ENCODE measurements around the gene GSE1. TPM values are rescaled to one million over a fixed set of nuclear protein-coding genes. Genes with fewer than 3 reads are reported as not detected.

GSE1 gene
- polyA plus RNA-seq, 1 donor (not counting 4 experiments of a cell fraction or from before 2014, with no cell fraction given) = 5.0 TPM

DNA sequence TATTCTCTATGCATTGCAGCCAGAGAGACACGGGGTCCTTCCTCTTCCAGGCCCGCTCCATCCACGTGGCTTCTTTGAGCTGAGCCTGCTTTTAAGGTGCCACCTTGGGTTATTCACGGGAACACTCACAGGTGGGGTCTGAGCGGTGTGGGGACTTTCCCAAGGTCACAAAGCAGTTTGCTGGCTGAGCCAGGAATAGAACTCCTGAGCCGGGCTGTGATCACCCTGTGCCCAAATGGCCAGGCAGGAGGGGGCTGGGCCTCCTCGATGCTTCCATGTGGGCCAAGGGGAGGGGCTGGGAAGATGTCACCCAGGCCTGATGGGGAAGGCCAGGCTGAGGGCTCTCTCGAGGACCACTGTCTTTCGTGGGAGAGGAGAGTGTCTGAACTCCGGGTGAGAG is 13.0 kb upstream of the GSE1 start:
- H4K20me1 ChIP-seq (ENCODE audit: control insufficient read depth, extremely low read depth, insufficient read depth, low read length) = no peaks in the 10 kb centered on the region

DNA sequence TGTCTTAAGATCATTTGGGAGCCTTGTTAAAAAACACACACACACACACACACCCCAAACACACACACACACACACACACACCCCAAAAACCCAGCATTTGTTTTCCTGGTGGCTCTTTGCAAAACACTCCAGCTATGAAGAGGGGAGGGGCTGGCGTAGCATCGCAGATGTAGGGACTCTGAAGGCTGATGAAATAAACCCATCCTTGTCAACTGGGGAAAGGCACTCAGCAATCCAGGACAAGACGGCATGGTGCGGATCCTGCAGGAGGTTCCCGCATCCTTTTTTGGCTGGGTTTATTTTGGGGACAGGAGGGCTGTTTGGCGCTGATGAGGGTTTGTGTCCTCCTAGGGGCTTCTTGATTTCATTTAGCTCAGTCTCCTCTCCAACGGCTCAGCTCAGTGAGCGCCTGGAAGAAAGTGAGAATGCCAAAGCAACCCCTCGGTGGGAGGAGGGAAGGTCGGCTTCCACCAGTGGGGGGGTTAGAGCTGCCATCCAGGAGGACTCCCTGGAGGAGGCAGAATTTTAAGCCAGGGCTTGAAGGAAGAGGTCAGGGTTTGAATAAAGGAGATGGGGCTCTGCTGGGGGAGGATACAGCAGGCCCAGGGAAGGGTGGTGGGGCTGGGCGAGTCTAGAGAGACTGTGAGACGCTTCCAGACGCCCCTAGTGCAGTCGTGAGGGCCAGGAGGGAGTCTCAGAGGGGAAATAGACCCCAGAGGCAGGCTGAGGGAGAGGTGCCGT is 12.4 kb upstream of the GSE1 start:
- dilution Hi-C loops (cut with MboI; ENCODE audit: extremely low pct_ligation_motif_present, low sequenced_read_pairs) = no loop called here
- H3K27ac ChIP-seq (ENCODE audit: control insufficient read depth, insufficient read depth, low read length) = no peak overlapping the region
- TF ChIP-seq, protein P1, sequence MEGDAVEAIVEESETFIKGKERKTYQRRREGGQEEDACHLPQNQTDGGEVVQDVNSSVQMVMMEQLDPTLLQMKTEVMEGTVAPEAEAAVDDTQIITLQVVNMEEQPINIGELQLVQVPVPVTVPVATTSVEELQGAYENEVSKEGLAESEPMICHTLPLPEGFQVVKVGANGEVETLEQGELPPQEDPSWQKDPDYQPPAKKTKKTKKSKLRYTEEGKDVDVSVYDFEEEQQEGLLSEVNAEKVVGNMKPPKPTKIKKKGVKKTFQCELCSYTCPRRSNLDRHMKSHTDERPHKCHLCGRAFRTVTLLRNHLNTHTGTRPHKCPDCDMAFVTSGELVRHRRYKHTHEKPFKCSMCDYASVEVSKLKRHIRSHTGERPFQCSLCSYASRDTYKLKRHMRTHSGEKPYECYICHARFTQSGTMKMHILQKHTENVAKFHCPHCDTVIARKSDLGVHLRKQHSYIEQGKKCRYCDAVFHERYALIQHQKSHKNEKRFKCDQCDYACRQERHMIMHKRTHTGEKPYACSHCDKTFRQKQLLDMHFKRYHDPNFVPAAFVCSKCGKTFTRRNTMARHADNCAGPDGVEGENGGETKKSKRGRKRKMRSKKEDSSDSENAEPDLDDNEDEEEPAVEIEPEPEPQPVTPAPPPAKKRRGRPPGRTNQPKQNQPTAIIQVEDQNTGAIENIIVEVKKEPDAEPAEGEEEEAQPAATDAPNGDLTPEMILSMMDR (optimal IDR thresholded peaks at IDR 0.05 in 1 of 3, IDR thresholded peaks at IDR 0.05 in 1 of 3, conservative IDR thresholded peaks at IDR 0.05 in 1 of 3; ENCODE audit: extremely low read depth in 1 of 3, insufficient read depth in 2 of 3, low read length in 3 of 3) = no peak
- no peak for TF ChIP-seq EZH2 (IDR thresholded peaks at IDR 0.05; ENCODE audit: low read length)
- H3K9me3 ChIP-seq (ENCODE audit: control insufficient read depth, low read depth, low read length) = no peaks in the 10 kb centered on the region
- no peak overlapping the region for H3K4me3 ChIP-seq (ENCODE audit: control insufficient read depth in 2 of 3, extremely low read depth in 1 of 3, insufficient read depth in 2 of 3, low read depth in 1 of 3, low read length in 3 of 3)
- no peaks in the 10 kb centered on the region for H4K20me1 ChIP-seq (ENCODE audit: control insufficient read depth, extremely low read depth, insufficient read depth, low read length)
- no peak overlapping the region for H2AFZ ChIP-seq (ENCODE audit: control insufficient read depth, low read length)
- no peaks in the 10 kb centered on the region for H3K79me2 ChIP-seq (ENCODE audit: control insufficient read depth, insufficient read depth, low read length)
- no peaks in the 10 kb centered on the region for H3K36me3 ChIP-seq (ENCODE audit: control insufficient read depth in 2 of 2, extremely low read depth in 1 of 2, insufficient read depth in 2 of 2, low read length in 2 of 2)
- DNase-seq (ENCODE audit: low read depth, low spot score) = no peak
- H3K4me1 ChIP-seq (ENCODE audit: control insufficient read depth, extremely low read depth, insufficient read depth, low read length) = no peaks in the 10 kb centered on the region
- no peaks in the 10 kb centered on the region for H3K9me1 ChIP-seq (ENCODE audit: control insufficient read depth, extremely low read depth, insufficient read depth, low read length)
- peaks cover 9% of the 10 kb centered on the region for H3K27me3 ChIP-seq (ENCODE audit: control insufficient read depth, extremely low read depth, insufficient read depth, low read length)
- no peak overlapping the region for H3K4me2 ChIP-seq (ENCODE audit: control insufficient read depth, extremely low read depth, insufficient read depth, low read depth, low read length)
- no peak for FAIRE-seq
- no peak overlapping the region for H3K9ac ChIP-seq (ENCODE audit: control insufficient read depth, extremely low read depth, insufficient read depth, low read length)

More for the DNA sequence above, 13.0 kb upstream of the GSE1 start:
- peaks cover 5% of the 10 kb centered on the region for H3K27me3 ChIP-seq (ENCODE audit: control insufficient read depth, extremely low read depth, insufficient read depth, low read length)
- H3K9me1 ChIP-seq (ENCODE audit: control insufficient read depth, extremely low read depth, insufficient read depth, low read length) = no peaks in the 10 kb centered on the region
- no peaks in the 10 kb centered on the region for H3K4me1 ChIP-seq (ENCODE audit: control insufficient read depth, extremely low read depth, insufficient read depth, low read length)
- no peaks in the 10 kb centered on the region for H3K9me3 ChIP-seq (ENCODE audit: control insufficient read depth, low read depth, low read length)
- no peak overlapping the region for H3K9ac ChIP-seq (ENCODE audit: control insufficient read depth, extremely low read depth, insufficient read depth, low read length)
- no peak for DNase-seq (ENCODE audit: low read depth, low spot score)
- H3K36me3 ChIP-seq (ENCODE audit: control insufficient read depth in 2 of 2, extremely low read depth in 1 of 2, insufficient read depth in 2 of 2, low read length in 2 of 2) = no peaks in the 10 kb centered on the region
- H2AFZ ChIP-seq (ENCODE audit: control insufficient read depth, low read length) = no peak overlapping the region
- no peaks in the 10 kb centered on the region for H3K79me2 ChIP-seq (ENCODE audit: control insufficient read depth, insufficient read depth, low read length)
- no peak for FAIRE-seq
- H3K4me2 ChIP-seq (ENCODE audit: control insufficient read depth, extremely low read depth, insufficient read depth, low read depth, low read length) = no peak overlapping the region
- dilution Hi-C loops (cut with MboI; ENCODE audit: extremely low pct_ligation_motif_present, low sequenced_read_pairs) = no loop called here
- no peak overlapping the region for H3K27ac ChIP-seq (ENCODE audit: control insufficient read depth, insufficient read depth, low read length)
- TF ChIP-seq EZH2 (IDR thresholded peaks at IDR 0.05; ENCODE audit: low read length) = no peak
- TF ChIP-seq, protein P1 (optimal IDR thresholded peaks at IDR 0.05 in 1 of 3, IDR thresholded peaks at IDR 0.05 in 1 of 3, conservative IDR thresholded peaks at IDR 0.05 in 1 of 3; ENCODE audit: extremely low read depth in 1 of 3, insufficient read depth in 2 of 3, low read length in 3 of 3) = no peak
- no peak overlapping the region for H3K4me3 ChIP-seq (ENCODE audit: control insufficient read depth in 2 of 3, extremely low read depth in 1 of 3, insufficient read depth in 2 of 3, low read depth in 1 of 3, low read length in 3 of 3)

Measured in keratinocyte (primary cell).